Tibial artery (tissue), 4 donors: ENCODE results near the gene E2F8.

Experiments
- DNase-seq, 2 donors: peaks; one replicate each; pipeline ENCODE4 v3.0.0-alpha.2; 2019
- H3K27ac ChIP-seq, 2 donors: fragments of 200-600 bp; sonication (generic) in 1 of 2; 1 replicate in 1 of 2; 2 replicates in 1 of 2; pipeline ENCODE4 v1.5.1; 2018 to 2019; ENCODE audit warnings: mild to moderate bottlenecking in 1 of 2
- H3K27me3 ChIP-seq, 2 donors: fragments of 200-600 bp; sonication (generic) in 1 of 2; one replicate each; pipeline versions ENCODE4 v1.5.1 to v1.6.0; 2016 to 2019
- H3K36me3 ChIP-seq, 3 donors: fragments of 200-600 bp; sonication (generic) in 2 of 3; one replicate each; pipeline ENCODE4 v1.5.1; 2016 to 2019; ENCODE audit warnings: mild to moderate bottlenecking in 2 of 3
- H3K4me1 ChIP-seq, 4 donors: fragments of 200-600 bp; sonication (generic) in 2 of 4; 1 replicate in 3 of 4; 2 replicates in 1 of 4; pipeline ENCODE4 v1.5.1; 2016 to 2019
- H3K4me3 ChIP-seq, 2 donors: fragments of 200-600 bp; sonication (generic) in 1 of 2; 1 replicate in 1 of 2; 2 replicates in 1 of 2; pipeline ENCODE4 v1.5.1; 2018 to 2019; ENCODE audit warnings: mild to moderate bottlenecking in 2 of 2
- H3K9me3 ChIP-seq, 3 donors: fragments of 200-600 bp; sonication (generic) in 1 of 3; one replicate each; pipeline ENCODE4 v1.5.1; 2016 to 2019
- intact Hi-C: fragments of 100-400 bp; cut with DNase I; formaldehyde crosslinking; loops from one replicate; pipeline ENCODE4 v1.15.0; 2023; ENCODE audit warnings: low total_unique reads
- TF ChIP-seq, protein P1 (sequence below), 2 experiments: fragments of 200-600 bp in 1 of 2; fragments of 450-650 bp in 1 of 2; IDR thresholded peaks; one replicate each; pipeline ENCODE4 v1.5.1; 2017 to 2019; ENCODE audit warnings: antibody characterized with exemption in 2 of 2, mild to moderate bottlenecking in 1 of 2, moderate library complexity in 1 of 2

E2F8 gene

GRCh38 chr11:19226378-19227195 is 14.2 kb downstream of the E2F8 start:
- Histone ChIP-seq H3K4me1 (no peaks in the 10 kb centered on the region), H3K27ac (no peak overlapping the region), H3K4me3 (no peak overlapping the region), H3K36me3 (no peaks in the 10 kb centered on the region), H3K9me3 (no peaks in the 10 kb centered on the region), H3K27me3 (no peaks in the 10 kb centered on the region)
- TF ChIP-seq, protein P1, sequence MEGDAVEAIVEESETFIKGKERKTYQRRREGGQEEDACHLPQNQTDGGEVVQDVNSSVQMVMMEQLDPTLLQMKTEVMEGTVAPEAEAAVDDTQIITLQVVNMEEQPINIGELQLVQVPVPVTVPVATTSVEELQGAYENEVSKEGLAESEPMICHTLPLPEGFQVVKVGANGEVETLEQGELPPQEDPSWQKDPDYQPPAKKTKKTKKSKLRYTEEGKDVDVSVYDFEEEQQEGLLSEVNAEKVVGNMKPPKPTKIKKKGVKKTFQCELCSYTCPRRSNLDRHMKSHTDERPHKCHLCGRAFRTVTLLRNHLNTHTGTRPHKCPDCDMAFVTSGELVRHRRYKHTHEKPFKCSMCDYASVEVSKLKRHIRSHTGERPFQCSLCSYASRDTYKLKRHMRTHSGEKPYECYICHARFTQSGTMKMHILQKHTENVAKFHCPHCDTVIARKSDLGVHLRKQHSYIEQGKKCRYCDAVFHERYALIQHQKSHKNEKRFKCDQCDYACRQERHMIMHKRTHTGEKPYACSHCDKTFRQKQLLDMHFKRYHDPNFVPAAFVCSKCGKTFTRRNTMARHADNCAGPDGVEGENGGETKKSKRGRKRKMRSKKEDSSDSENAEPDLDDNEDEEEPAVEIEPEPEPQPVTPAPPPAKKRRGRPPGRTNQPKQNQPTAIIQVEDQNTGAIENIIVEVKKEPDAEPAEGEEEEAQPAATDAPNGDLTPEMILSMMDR (IDR thresholded peaks at IDR 0.05): no peak
- intact Hi-C loops: no loop called here
- no peak for DNase-seq

GRCh38 chr11:19225581-19225980 is 15.2 kb downstream of the E2F8 start:
- Histone ChIP-seq H3K27me3 (no peaks in the 10 kb centered on the region), H3K36me3 (no peaks in the 10 kb centered on the region), H3K9me3 (no peaks in the 10 kb centered on the region), H3K4me3 (no peak overlapping the region), H3K27ac (no peak overlapping the region), H3K4me1 (no peaks in the 10 kb centered on the region)
- intact Hi-C loops: no loop called here
- DNase-seq: no peak
- TF ChIP-seq, protein P1 (IDR thresholded peaks at IDR 0.05): no peak

DNA sequence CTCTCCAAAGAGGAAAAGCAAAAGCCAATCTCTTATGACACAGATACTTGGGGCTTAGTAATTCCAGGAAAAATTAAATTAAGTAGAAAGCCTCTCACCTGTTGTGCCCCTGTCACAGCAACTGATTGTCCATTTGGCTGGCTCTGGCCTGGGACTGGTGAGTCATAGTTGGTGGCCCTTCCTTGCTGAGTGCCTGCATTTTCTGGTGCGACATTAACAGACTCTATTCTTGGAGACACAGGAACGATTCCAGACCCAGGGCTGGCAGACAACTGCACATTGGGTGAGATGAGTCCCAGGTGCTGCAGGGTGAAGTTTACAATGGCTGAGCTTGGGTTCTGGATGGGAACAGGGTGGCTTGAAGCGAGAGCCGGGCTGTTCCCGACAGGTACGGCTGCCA is 15.6 kb downstream of the E2F8 start:
- H3K27ac ChIP-seq: no peak overlapping the region
- no peaks in the 10 kb centered on the region for H3K9me3 ChIP-seq
- no peaks in the 10 kb centered on the region for H3K27me3 ChIP-seq
- TF ChIP-seq, protein P1 (IDR thresholded peaks at IDR 0.05): no peak
- H3K4me1 ChIP-seq: no peaks in the 10 kb centered on the region
- no peak for DNase-seq
- intact Hi-C loops: no loop called here
- H3K4me3 ChIP-seq: no peak overlapping the region
- no peaks in the 10 kb centered on the region for H3K36me3 ChIP-seq

GRCh38 chr11:19220903-19221724 is 19.6 kb downstream of the E2F8 start:
- intact Hi-C loops: no loop called here
- no peak overlapping the region for H3K27ac ChIP-seq

DNA sequence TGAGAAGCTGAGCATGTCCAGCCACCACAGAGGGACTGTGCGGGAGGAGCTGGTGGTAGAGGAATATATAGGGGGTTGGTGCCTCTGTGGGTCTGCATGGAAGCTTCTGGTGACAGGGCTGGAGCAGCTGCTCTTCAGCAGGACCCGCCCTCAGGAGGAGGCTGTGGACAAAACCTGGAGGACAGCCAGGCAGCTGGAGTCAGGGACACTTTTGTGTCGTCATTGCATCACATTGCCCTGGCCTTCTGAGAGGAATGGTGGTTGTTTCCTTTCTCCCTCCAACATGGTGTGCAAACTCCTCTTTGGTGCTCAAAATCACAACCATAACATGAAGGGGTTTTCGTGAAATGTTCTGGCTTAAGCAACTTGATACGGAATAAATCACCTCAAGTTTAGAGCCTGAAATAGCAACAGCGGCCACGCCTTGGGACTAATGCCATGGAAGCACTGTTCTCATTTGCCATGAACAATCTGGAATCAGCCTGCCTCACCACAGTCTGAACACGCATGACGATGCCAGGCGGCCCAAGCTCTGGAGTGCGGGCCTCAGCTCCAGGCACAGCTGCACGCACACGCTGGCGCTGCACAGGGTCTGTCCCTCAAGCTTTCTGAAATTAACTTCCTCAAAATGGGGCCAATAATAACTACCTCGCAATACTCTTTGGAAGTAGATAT is 21.8 kb downstream of the E2F8 start:
- intact Hi-C loops: no loop called here
- Histone ChIP-seq H3K4me3 (no peak overlapping the region), H3K9me3 (no peaks in the 10 kb centered on the region), H3K27ac (no peak overlapping the region), H3K36me3 (no peaks in the 10 kb centered on the region), H3K27me3 (no peaks in the 10 kb centered on the region), H3K4me1 (no peaks in the 10 kb centered on the region)
- TF ChIP-seq, protein P1 (IDR thresholded peaks at IDR 0.05): no peak
- no peak for DNase-seq

More at GRCh38 chr11:19220903-19221724, 19.6 kb downstream of the E2F8 start:
- no peaks in the 10 kb centered on the region for H3K36me3 ChIP-seq
- no peak for DNase-seq
- TF ChIP-seq, protein P1 (IDR thresholded peaks at IDR 0.05): no peak
- no peak overlapping the region for H3K4me3 ChIP-seq
- no peaks in the 10 kb centered on the region for H3K9me3 ChIP-seq
- H3K27me3 ChIP-seq: no peaks in the 10 kb centered on the region
- H3K4me1 ChIP-seq: no peaks in the 10 kb centered on the region
